Mesendoderm (in vitro differentiated cells): ENCODE results near the gene PROB1.

Experiments
- DNase-seq: peaks from one replicate; pipeline ENCODE4 v3.0.0; 2013
- H2AK5ac ChIP-seq: 2 replicates; pipeline ENCODE4 v1.6.1; 2013; ENCODE audit warnings: low read length, inconsistent platforms
- H2BK120ac ChIP-seq: 2 replicates; pipeline ENCODE4 v1.6.1; 2013; ENCODE audit warnings: low read depth, mild to moderate bottlenecking, low read length, moderate library complexity, mixed read lengths
- H2BK15ac ChIP-seq: replicated peaks from 2 replicates; pipeline ENCODE4 v1.6.1; 2013; ENCODE audit warnings: low read depth, mild to moderate bottlenecking, moderate library complexity
- H2BK5ac ChIP-seq: 2 replicates; pipeline ENCODE4 v1.6.1; 2013; ENCODE audit warnings: low read length, inconsistent platforms
- H3K18ac ChIP-seq: 2 replicates; pipeline ENCODE4 v1.6.1; 2013; ENCODE audit warnings: mild to moderate bottlenecking, low read length, mixed read lengths
- H3K23ac ChIP-seq: one replicate; pipeline ENCODE4 v1.6.1; 2013; ENCODE audit warnings: low read length
- H3K27ac ChIP-seq: 2 replicates; pipeline ENCODE4 v1.5.1; 2013; ENCODE audit warnings: low read depth, mild to moderate bottlenecking, inconsistent platforms, low read length, moderate library complexity
- H3K27me3 ChIP-seq: 2 replicates; pipeline ENCODE4 v1.6.1; 2013; ENCODE audit warnings: low read length, control low read depth, mild to moderate bottlenecking, inconsistent platforms; ENCODE audit not compliant: insufficient read depth, poor library complexity
- H3K36me3 ChIP-seq: 2 replicates; pipeline ENCODE4 v1.6.1; 2013; ENCODE audit warnings: low read length, inconsistent platforms; ENCODE audit not compliant: control insufficient read depth, insufficient read depth
- H3K4ac ChIP-seq: one replicate; pipeline ENCODE4 v1.6.1; 2013; ENCODE audit warnings: low read depth, mild to moderate bottlenecking, low read length, moderate library complexity
- H3K4me1 ChIP-seq: 2 replicates; pipeline ENCODE4 v1.6.1; 2013; ENCODE audit warnings: low read depth, low read length, inconsistent platforms; ENCODE audit not compliant: control insufficient read depth
- H3K4me2 ChIP-seq: 2 replicates; pipeline ENCODE4 v1.6.1; 2013; ENCODE audit warnings: low read length
- H3K4me3 ChIP-seq: 2 replicates; pipeline ENCODE4 v1.5.1; 2013; ENCODE audit warnings: mild to moderate bottlenecking, low read length
- H3K56ac ChIP-seq: one replicate; pipeline ENCODE4 v1.6.1; 2013; ENCODE audit warnings: low read length
- H3K79me1 ChIP-seq: 2 replicates; pipeline ENCODE4 v1.6.1; 2013; ENCODE audit warnings: low read length, inconsistent platforms
- H3K79me2 ChIP-seq: 2 replicates; pipeline ENCODE4 v1.6.1; 2013; ENCODE audit warnings: mild to moderate bottlenecking, low read length; ENCODE audit not compliant: control insufficient read depth, insufficient read depth
- H3K9ac ChIP-seq: 2 replicates; pipeline ENCODE4 v1.6.1; 2013; ENCODE audit warnings: low read length, inconsistent platforms
- H4K5ac ChIP-seq: one replicate; pipeline ENCODE4 v1.6.1; 2013; ENCODE audit warnings: low read length
- H4K8ac ChIP-seq: one replicate; pipeline ENCODE4 v1.6.1; 2013; ENCODE audit warnings: low read depth, mild to moderate bottlenecking, control low read depth, low read length, moderate library complexity
- WGBS: extraction: QIAGEN DNeasy Blood & Tissue Kit; methylation state at CpG from one replicate; pipeline ENCODE4 v1.1.7; 2013; ENCODE audit warnings: low lambda C conversion rate, missing lambda C conversion rate; ENCODE audit not compliant: insufficient coverage; ENCODE audit errors: extremely low coverage; 5-methylcytosine and 5-hydroxymethylcytosine counted together

PROB1 gene

DNA sequence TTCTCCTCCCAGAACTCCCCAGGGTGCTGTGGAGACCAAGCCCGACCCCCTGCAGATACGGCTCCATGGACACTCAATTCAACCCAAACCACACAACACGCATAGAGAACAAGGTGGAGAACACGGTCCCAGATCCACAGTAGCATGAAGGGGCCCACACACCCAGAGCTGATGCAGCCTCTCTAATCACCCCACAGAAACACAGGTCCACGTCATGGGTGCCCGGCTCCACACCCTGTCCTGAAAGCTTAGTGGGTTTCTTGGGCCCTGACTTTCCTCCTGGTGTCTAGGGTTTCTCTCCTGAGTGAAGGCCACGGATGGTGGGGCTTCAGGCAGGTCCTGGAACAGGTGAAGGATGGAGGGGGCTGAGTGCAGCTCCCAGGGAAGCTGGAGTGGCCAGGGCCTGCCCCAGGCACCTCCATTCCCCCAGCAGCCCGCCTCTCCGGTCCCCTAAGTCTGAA, 10.3 kb downstream of the PROB1 start:
- WGBS: no CpG with 5 or more reads among the region's 9 CpGs
- Histone ChIP-seq H2BK15ac (no peak overlapping the region), H3K79me1 (no peaks in the 10 kb centered on the region), H3K27me3 (no peaks in the 10 kb centered on the region), H3K18ac (no peak overlapping the region), H2AK5ac (no peak overlapping the region), H2BK5ac (no peak overlapping the region), H3K9ac (no peak overlapping the region), H3K4me1 (peaks cover 3% of the 10 kb centered on the region), H3K4me3 (no peak overlapping the region), H4K8ac (no peak overlapping the region), H3K4me2 (no peak overlapping the region), H3K36me3 (no peaks in the 10 kb centered on the region), H3K4ac (no peak overlapping the region), H3K79me2 (no peaks in the 10 kb centered on the region), H2BK120ac (no peak overlapping the region), H3K56ac (no peak overlapping the region), H3K23ac (no peak overlapping the region), H3K27ac (no peak overlapping the region), H4K5ac (no peak overlapping the region)
- no peak for DNase-seq

GRCh38 chr5:139383993-139384590, 10.8 kb downstream of the PROB1 start:
- H3K23ac ChIP-seq: no peak overlapping the region
- H3K79me1 ChIP-seq: no peaks in the 10 kb centered on the region
- no peaks in the 10 kb centered on the region for H3K27me3 ChIP-seq
- H3K27ac ChIP-seq: no peak overlapping the region
- H4K8ac ChIP-seq: no peak overlapping the region
- H3K4ac ChIP-seq: no peak overlapping the region
- no peaks in the 10 kb centered on the region for H3K36me3 ChIP-seq
- no peak overlapping the region for H2AK5ac ChIP-seq
- H3K9ac ChIP-seq: no peak overlapping the region
- no peak for DNase-seq
- no peak overlapping the region for H4K5ac ChIP-seq
- no peak overlapping the region for H3K4me3 ChIP-seq
- no peak overlapping the region for H2BK120ac ChIP-seq
- WGBS: no CpG with 5 or more reads among the region's 7 CpGs
- peaks cover 3% of the 10 kb centered on the region for H3K4me1 ChIP-seq
- no peak overlapping the region for H2BK5ac ChIP-seq
- H3K18ac ChIP-seq: no peak overlapping the region
- no peak overlapping the region for H3K56ac ChIP-seq
- no peak overlapping the region for H2BK15ac ChIP-seq
- H3K4me2 ChIP-seq: no peak overlapping the region
- H3K79me2 ChIP-seq: no peaks in the 10 kb centered on the region

DNA sequence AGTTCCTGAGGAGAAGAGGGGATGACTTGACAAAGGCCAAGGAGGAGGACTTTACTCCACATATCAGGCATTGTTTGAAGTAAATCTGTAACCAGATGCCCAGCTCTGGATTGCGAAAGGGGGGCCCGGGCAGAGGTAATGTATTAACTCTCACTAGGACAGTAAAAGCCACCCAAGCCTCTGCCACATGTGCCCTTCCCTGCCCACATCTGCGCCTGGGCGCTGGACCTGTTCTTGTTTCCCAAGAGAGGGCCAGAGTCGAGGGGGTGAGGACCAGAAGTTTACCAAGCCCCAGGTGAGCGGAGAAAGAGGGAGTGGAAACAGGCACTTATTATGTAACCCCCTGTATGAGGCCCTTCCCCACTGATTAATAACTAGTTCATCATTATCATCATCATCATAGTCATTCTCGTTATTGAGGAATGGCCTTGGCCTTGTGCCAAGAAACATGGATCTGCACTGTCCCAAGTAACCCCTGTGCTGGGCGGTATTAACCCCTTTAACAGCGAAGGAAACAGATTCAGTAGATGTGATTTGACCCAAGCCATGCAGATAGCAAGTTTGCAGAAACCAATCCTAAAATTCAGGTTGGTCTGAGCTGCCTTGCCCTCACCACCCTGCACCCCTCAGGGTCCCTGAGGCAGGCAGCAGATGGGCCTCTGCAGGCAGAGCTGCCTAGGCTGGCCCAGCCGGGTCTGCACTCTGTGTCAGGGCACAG, 11.5 kb downstream of the PROB1 start, which contains the start of gene SLC23A1:
Gene SLC23A1 (minus strand): TSS at position 23 of the 718 bp plus-strand sequence. CDS start 44 bp downstream, outside the sequence.
- H2BK120ac ChIP-seq: no peak within 1 kb of the TSS

GRCh38 chr5:139382807-139383206, 12.1 kb downstream of the PROB1 start:
- peaks cover 3% of the 10 kb centered on the region for H3K4me1 ChIP-seq
- no peak overlapping the region for H3K4me3 ChIP-seq
- peak overlapping the region; percentile 42 for H3K56ac ChIP-seq
- H2BK15ac ChIP-seq: no peak overlapping the region
- H3K27ac ChIP-seq: no peak overlapping the region
- H3K79me1 ChIP-seq: no peaks in the 10 kb centered on the region
- no peaks in the 10 kb centered on the region for H3K36me3 ChIP-seq
- no peak overlapping the region for H3K4ac ChIP-seq
- no peaks in the 10 kb centered on the region for H3K79me2 ChIP-seq
- no peak overlapping the region for H4K5ac ChIP-seq
- H2BK5ac ChIP-seq: no peak overlapping the region
- no CpG with 5 or more reads among the region's 3 CpGs for WGBS
- no peaks in the 10 kb centered on the region for H3K27me3 ChIP-seq
- H3K18ac ChIP-seq: no peak overlapping the region
- no peak overlapping the region for H3K23ac ChIP-seq
- no peak for DNase-seq
- H2BK120ac ChIP-seq: no peak overlapping the region
- no peak overlapping the region for H3K9ac ChIP-seq
- no peak overlapping the region for H2AK5ac ChIP-seq
- no peak overlapping the region for H3K4me2 ChIP-seq
- no peak overlapping the region for H4K8ac ChIP-seq

More for the DNA sequence above, 11.5 kb downstream of the PROB1 start, which contains the start of gene SLC23A1:
- Histone ChIP-seq H3K9ac (no peak within 1 kb of the TSS), H3K79me1 (no peaks in the 10 kb centered on the region), H3K23ac (no peak within 1 kb of the TSS), H3K4me2 (no peak within 1 kb of the TSS), H3K27me3 (no peaks in the 10 kb centered on the region), H3K27ac (no peak within 1 kb of the TSS), H2AK5ac (no peak within 1 kb of the TSS), H3K36me3 (no peaks in the 10 kb centered on the region), H4K5ac (no peak within 1 kb of the TSS), H3K79me2 (no peaks in the 10 kb centered on the region), H3K4me1 (peaks cover 3% of the 10 kb centered on the region), H4K8ac (no peak within 1 kb of the TSS), H3K4ac (no peak within 1 kb of the TSS), H3K4me3 (no peak within 1 kb of the TSS), H3K18ac (no peak within 1 kb of the TSS), H2BK15ac (no peak within 1 kb of the TSS), H2BK5ac (no peak within 1 kb of the TSS), H3K56ac (peak within 1 kb of the TSS; percentile 42)
- no peak for DNase-seq
- WGBS: no CpG with 5 or more reads among the region's 10 CpGs

DNA sequence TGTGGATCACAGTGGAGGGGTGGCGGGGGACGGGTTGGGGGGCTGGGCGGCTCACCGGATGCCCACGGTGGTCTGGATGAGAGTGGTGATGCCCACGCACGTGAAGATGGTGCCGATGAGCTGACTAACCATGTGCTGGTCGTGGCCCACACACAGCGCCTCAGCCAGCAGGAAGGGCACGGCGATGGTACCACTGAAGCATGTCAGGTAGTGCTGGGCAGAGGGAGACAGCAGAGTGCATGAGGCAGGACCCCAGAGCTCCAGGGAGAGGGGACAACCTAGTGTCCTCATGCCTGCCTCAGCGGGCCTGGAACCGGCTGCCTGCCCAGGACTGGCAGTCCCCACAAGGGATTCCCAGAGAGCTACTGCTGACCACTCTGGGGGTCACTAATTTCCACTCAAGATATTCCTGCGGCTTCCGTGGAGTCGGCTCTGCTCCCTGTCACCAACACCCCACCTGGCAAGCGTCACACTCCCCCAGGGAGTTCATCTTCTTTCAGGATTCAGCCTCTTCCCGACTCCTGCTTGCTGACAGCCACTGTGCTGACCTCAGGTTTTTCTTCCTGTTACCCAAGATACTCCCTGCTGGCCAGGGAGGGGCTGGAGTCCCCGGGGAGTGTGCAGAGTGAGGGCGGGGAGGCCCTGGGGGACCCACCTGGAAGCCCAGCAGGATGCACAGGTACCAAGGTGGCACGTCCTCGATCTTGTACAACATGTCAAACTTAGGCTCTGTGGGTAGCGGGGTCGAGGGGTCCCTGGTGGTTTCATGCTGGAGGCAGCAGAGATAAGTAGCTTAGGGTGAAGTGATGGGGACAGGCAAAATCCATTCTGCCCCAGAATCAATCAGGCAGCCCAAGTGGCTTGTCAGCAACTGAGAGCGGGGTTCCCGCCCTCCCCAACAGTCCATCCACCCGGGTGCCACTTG, 12.8 kb downstream of the PROB1 start:
- Histone ChIP-seq H3K4me1 (peaks cover 3% of the 10 kb centered on the region), H2BK5ac (no peak overlapping the region), H2BK120ac (no peak overlapping the region), H3K4me2 (no peak overlapping the region), H4K5ac (no peak overlapping the region), H3K36me3 (no peaks in the 10 kb centered on the region), H3K9ac (no peak overlapping the region), H3K79me2 (no peaks in the 10 kb centered on the region), H2BK15ac (no peak overlapping the region), H2AK5ac (no peak overlapping the region), H3K4ac (no peak overlapping the region), H3K27me3 (no peaks in the 10 kb centered on the region), H3K79me1 (no peaks in the 10 kb centered on the region), H3K18ac (no peak overlapping the region), H3K27ac (no peak overlapping the region), H4K8ac (no peak overlapping the region), H3K23ac (no peak overlapping the region), H3K4me3 (no peak overlapping the region), H3K56ac (no peak overlapping the region)
- DNase-seq: no peak
- WGBS: no CpG with 5 or more reads among the region's 28 CpGs
